Measurements from ENCODE around the gene PDE2A.

The PDE2A gene

GRCh38 chr11:72655896-72656464 is 18.2 kb downstream of the PDE2A start:
- no peak for DNase-seq (ENCODE audit: low read depth)
- H3K4me3 ChIP-seq (ENCODE audit: low read depth, low read length), result no peak overlapping the region
- TF ChIP-seq POLR2A (IDR thresholded peaks at IDR 0.05; ENCODE audit: extremely low read depth, insufficient read length) (no peak), CTCF (IDR thresholded peaks at IDR 0.05; ENCODE audit: low read depth, low read length) (no peak), MAX (IDR thresholded peaks at IDR 0.05; ENCODE audit: low read depth, low read length) (no peak), MYC (IDR thresholded peaks at IDR 0.05; ENCODE audit: low read depth, low read length) (no peak)

DNA sequence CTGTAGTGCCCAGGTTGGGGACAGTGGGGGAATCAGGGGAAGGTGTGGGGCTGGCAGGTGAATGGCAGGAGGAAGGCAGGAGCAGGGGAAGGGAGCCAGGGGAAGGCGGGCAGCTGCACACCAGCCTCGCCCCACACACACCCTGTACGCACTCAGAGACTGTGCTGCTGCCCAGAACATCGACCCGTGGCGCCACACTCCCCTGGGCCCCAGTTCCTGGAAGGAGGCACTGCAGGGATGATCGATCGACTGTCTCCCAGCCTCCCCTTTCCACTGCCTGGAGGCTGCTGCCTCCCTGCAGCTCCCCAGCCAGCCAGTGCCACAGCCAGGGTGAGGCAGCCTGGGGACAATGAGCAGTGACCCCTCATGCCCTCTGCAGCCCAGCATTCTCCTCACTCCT is 19.2 kb downstream of the PDE2A start:
- DNase-seq (ENCODE audit: low read depth), result no peak
- TF ChIP-seq MAX (IDR thresholded peaks at IDR 0.05; ENCODE audit: low read depth, low read length) (no peak), MYC (IDR thresholded peaks at IDR 0.05; ENCODE audit: low read depth, low read length) (no peak), CTCF (IDR thresholded peaks at IDR 0.05; ENCODE audit: low read depth, low read length) (no peak), POLR2A (IDR thresholded peaks at IDR 0.05; ENCODE audit: extremely low read depth, insufficient read length) (no peak)
- H3K4me3 ChIP-seq (ENCODE audit: low read depth, low read length), result no peak overlapping the region

GRCh38 chr11:72653649-72654048 is 20.6 kb downstream of the PDE2A start:
- peak; percentile 22 for DNase-seq (ENCODE audit: low read depth)
- H3K4me3 ChIP-seq (ENCODE audit: low read depth, low read length), result no peak overlapping the region
- TF ChIP-seq MYC (IDR thresholded peaks at IDR 0.05; ENCODE audit: low read depth, low read length), result no peak
- TF ChIP-seq POLR2A (IDR thresholded peaks at IDR 0.05; ENCODE audit: extremely low read depth, insufficient read length), result no peak

DNA sequence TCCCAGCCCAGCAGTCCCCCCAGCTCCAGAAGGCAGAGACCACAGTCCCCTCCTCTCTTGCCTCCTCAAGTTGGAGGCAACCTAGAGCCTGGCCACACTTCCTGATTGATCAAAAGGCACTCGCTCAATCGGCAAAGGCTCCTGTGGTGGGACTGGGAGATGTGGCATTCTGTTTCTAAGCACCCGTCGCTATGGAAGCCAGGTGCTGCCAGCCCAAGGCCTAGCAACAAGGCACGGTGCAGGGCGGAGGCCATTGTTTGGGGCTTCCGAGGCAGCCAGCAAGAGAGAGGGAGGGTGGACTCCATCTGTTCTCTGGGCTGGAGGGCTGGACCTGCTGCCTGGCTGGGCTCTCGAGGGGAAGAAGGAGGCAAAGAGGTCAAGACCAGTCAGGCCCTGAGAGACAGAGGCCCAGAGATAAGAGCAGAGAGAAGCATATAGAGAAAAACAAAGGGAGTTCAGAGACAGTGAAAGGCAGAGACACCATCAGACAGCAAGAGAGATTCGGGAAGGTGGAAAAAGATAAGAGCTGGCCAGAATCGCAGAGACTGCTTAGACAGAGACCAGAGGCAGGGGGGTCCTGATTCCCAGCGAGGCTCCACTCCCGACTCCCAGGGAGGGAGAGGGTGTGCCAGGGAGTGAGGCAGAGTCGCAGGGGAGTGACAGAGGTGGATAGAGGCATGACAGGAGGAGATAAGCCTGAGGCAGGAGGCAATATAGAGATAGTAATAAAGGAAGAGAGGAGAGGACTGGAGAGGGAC is 21.2 kb downstream of the PDE2A start:
- no peak overlapping the region for H3K4me3 ChIP-seq (ENCODE audit: low read depth, low read length)
- DNase-seq (ENCODE audit: low read depth), result no peak

GRCh38 chr11:72652133-72652532 is 22.1 kb downstream of the PDE2A start:
- no peak for DNase-seq (ENCODE audit: low read depth)
- no peak overlapping the region for H3K4me3 ChIP-seq (ENCODE audit: low read depth, low read length)
- TF ChIP-seq CTCF (IDR thresholded peaks at IDR 0.05; ENCODE audit: low read depth, low read length), result no peak
- TF ChIP-seq POLR2A (IDR thresholded peaks at IDR 0.05; ENCODE audit: extremely low read depth, insufficient read length), result no peak
- TF ChIP-seq MYC (IDR thresholded peaks at IDR 0.05; ENCODE audit: low read depth, low read length), result no peak
- TF ChIP-seq MAX (IDR thresholded peaks at IDR 0.05; ENCODE audit: low read depth, low read length), result no peak

More for the DNA sequence above, 21.2 kb downstream of the PDE2A start:
- no peak for TF ChIP-seq CTCF (IDR thresholded peaks at IDR 0.05; ENCODE audit: low read depth, low read length)
- TF ChIP-seq POLR2A (IDR thresholded peaks at IDR 0.05; ENCODE audit: extremely low read depth, insufficient read length), result no peak
- TF ChIP-seq MYC (IDR thresholded peaks at IDR 0.05; ENCODE audit: low read depth, low read length), result no peak

DNA sequence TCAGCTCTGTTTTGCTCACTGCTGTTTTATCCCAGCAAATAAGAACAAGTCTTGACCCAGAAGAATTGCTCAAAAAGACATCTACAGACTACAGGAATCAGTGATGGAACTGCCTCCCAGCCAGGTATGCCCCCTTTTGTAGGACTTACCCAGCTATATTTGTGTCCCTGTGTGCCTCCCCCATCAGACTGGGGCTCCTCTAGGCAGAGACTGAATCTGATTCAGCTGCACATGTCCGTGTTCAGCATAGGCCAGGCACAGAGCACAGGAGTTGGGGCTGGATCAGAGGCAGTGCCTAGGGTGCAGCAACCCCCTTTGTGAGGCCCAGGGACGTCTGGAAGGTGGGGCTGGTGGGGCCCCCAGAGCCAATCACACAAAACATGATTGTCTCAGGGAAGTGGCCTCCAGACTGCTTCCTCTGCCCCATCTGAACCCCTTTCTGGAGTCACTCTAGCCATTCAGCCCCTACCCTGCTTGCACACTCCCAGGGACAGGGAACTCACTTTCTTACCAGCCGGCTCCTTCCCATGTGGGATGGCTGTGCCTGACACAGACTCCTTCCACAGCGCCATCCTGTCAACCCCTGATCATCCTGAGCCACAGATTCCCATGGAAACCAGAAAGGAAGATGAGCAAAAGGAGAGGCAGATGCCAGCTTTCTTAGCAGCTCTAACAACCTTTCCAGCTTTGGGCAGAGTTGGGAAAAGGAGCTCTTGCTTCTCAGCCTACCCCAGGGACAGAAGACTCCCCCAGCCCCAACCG is 24.8 kb downstream of the PDE2A start:
- DNase-seq (ENCODE audit: low read depth), result no peak
- H3K4me3 ChIP-seq (ENCODE audit: low read depth, low read length), result no peak overlapping the region
- TF ChIP-seq CTCF (IDR thresholded peaks at IDR 0.05; ENCODE audit: low read depth, low read length) (no peak), MYC (IDR thresholded peaks at IDR 0.05; ENCODE audit: low read depth, low read length) (no peak), MAX (IDR thresholded peaks at IDR 0.05; ENCODE audit: low read depth, low read length) (no peak), POLR2A (IDR thresholded peaks at IDR 0.05; ENCODE audit: extremely low read depth, insufficient read length) (no peak)
